ENCODE results near the gene PDZRN4. TPM values are rescaled to one million over a fixed set of nuclear protein-coding genes. Genes with fewer than 3 reads are reported as not detected.

Gene PDZRN4
- total and polyA plus RNA-seq, 2 of the 4 experiments (the other 2 are of a cell fraction), result not detected

- no peak overlapping the region for H3K4me3 ChIP-seq (ENCODE audit: insufficient read depth, low read depth, low read length)
- no peak overlapping the region for H3K23ac ChIP-seq (ENCODE audit: low read depth, low read length)
- H2BK120ac ChIP-seq (ENCODE audit: low read depth, low read length), result no peak overlapping the region
- H3K4ac ChIP-seq (ENCODE audit: low read depth, low read length), result no peak overlapping the region
- ATAC-seq (ENCODE audit: low read depth), result no peak
- H3K9ac ChIP-seq (ENCODE audit: low read depth, low read length), result no peak overlapping the region
- H4K8ac ChIP-seq (ENCODE audit: low read depth in 2 of 2, low read length in 2 of 2), result no peak overlapping the region
- DNase-seq, result no peak
- no peak overlapping the region for H3K14ac ChIP-seq (replicated peaks; ENCODE audit: low read depth, low read length)
- H3K56ac ChIP-seq (ENCODE audit: extremely low read depth, insufficient read depth, low read length), result no peak overlapping the region
- intact Hi-C loops (cut with micrococcal nuclease) (no loop called here), in situ Hi-C loops (cut with MboI; ENCODE audit: low sequenced_read_pairs) (no loop called here), dilution Hi-C loops (cut with HindIII; ENCODE audit: low sequenced_read_pairs, unreplicated experiment) (no loop called here)
- no CpG with 5 or more reads among the region's 4 CpGs for WGBS, 2 experiments (ENCODE audit: extremely low coverage in 2 of 2, insufficient read length in 1 of 2)
- H2AFZ ChIP-seq (replicated peaks; ENCODE audit: low read length, poor library complexity), result no peak overlapping the region
- no peak overlapping the region for H2AK9ac ChIP-seq (replicated peaks; ENCODE audit: low read depth, low read length, poor library complexity)
- no peaks in the 10 kb centered on the region for H3K27me3 ChIP-seq (ENCODE audit: control insufficient read depth, insufficient read depth, low read length)
- no peak for TF ChIP-seq CEBPB (IDR thresholded peaks at IDR 0.05; ENCODE audit: low read depth, low read length)
- no peak for TF ChIP-seq MAFK (IDR thresholded peaks at IDR 0.05; ENCODE audit: low read depth, low read length)
- no peak for TF ChIP-seq BHLHE40 (IDR thresholded peaks at IDR 0.05; ENCODE audit: low read depth, low read length)
- TF ChIP-seq MXI1 (IDR thresholded peaks at IDR 0.05; ENCODE audit: borderline replicate concordance, low read depth, low read length), result no peak
- no TSS peak for BruUV-seq (replicated peaks)
- no peaks in the 10 kb centered on the region for H3K4me1 ChIP-seq (ENCODE audit: control insufficient read depth, insufficient read depth, low read length)
- POLR2A ChIA-PET (ENCODE audit: unreplicated experiment), result no interaction called here
- H3K79me1 ChIP-seq (ENCODE audit: low read depth in 1 of 2, low read length in 2 of 2), result no peaks in the 10 kb centered on the region
- H3K4me2 ChIP-seq (ENCODE audit: low read depth, low read length), result no peak overlapping the region
- no peaks in the 10 kb centered on the region for H3K36me3 ChIP-seq (ENCODE audit: control insufficient read depth, insufficient read depth, low read length)
- no peak overlapping the region for H2BK5ac ChIP-seq (ENCODE audit: low read depth, low read length, poor library complexity, severe bottlenecking)
- H3K18ac ChIP-seq (ENCODE audit: low read depth, low read length), result no peak overlapping the region
- H3K9me3 ChIP-seq (ENCODE audit: control insufficient read depth, insufficient read depth, low read length), result no peaks in the 10 kb centered on the region
- CTCF ChIA-PET, result interaction anchor here (0.5 kb wide), 1 partner anchor 17 kb away, joined by 3 read pairs; no protein-coding TSS in a partner anchor
- no peak overlapping the region for H4K5ac ChIP-seq (ENCODE audit: low read depth, low read length)
- no peak overlapping the region for H4K91ac ChIP-seq (ENCODE audit: insufficient read depth, low read depth, low read length)
- H3K9me1 ChIP-seq (ENCODE audit: insufficient read depth, low read length), result no peaks in the 10 kb centered on the region
- H2AK5ac ChIP-seq (ENCODE audit: low read depth, low read length), result no peak overlapping the region
- H4K20me1 ChIP-seq (ENCODE audit: insufficient read depth, low read length), result no peaks in the 10 kb centered on the region
- H2BK15ac ChIP-seq (ENCODE audit: low read depth, low read length), result no peak overlapping the region
- H2BK20ac ChIP-seq (ENCODE audit: low read depth, low read length), result no peak overlapping the region
- H3K27ac ChIP-seq (ENCODE audit: insufficient read depth, low read length), result no peak overlapping the region
Measured at GRCh38 chr12:41548926-41549325, 360.8 kb downstream of the PDZRN4 start.

All from IMR-90 (cell line).